Suppressor macrophage treated with lipopolysaccharide for 4 hours (primary cell): ENCODE results near the gene SSBP3.
"Not testable (repeated sequence)": the region's sequence is repeated elsewhere in the genome, so short reads cannot be mapped to it uniquely, and the experiment has no call there.

Experiments used
- DNase-seq: peaks from one replicate; pipeline ENCODE4 v3.0.0-alpha.2; 2020

The SSBP3 gene

DNA sequence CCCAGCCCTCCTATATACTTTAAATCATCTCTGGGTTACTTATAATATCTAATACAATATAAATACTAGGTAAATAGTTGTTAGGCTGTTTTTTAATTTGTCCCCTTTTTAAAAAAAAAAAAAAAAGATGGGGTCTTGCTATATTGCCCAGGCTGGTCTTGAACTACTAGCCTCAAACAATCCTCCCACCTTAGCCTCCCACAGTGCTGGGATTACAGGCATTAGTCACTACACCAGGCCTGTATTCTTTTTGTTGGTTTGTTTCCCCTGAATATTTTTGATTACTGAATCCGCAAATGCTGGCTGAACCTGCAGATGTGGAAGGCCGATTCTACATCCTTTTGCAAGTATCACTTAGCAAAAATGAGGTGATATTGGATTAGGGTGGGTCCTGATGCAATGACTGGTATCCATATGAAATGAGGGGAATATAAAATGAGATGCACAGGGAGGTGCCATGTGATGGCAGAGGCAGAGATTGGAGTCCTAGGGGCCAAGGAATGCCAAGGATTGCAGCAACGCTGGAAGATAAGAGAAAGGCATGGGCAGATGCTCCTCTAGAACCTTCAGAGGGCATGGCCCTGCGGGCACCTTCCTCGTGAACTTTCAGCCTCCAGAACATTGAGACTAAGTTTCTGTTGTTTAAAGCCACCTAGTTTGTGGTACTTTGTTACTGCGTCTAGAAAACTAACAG, 58.8 kb downstream of the SSBP3 start:
- DNase-seq, result no peak

DNA sequence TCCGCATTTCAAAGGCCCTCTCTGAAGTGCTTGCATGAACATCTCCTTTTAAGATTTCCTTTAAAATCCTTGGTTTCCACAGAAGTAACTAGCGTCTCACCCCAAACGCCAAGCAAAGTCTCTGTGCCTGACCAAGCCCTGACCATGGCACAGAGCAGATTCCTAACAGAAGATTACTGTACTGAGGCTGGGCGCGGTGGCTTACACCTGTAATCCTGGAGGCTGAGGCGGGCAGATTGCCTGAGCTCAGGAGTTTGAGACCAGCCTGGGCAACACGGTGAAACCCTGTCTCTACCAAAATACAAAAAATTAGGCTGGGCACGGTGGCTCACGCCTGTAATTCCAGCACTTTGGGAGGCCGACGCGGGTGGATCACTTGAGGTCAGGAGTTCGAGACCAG, 60.6 kb downstream of the SSBP3 start:
- DNase-seq, result not testable (repeated sequence)

DNA sequence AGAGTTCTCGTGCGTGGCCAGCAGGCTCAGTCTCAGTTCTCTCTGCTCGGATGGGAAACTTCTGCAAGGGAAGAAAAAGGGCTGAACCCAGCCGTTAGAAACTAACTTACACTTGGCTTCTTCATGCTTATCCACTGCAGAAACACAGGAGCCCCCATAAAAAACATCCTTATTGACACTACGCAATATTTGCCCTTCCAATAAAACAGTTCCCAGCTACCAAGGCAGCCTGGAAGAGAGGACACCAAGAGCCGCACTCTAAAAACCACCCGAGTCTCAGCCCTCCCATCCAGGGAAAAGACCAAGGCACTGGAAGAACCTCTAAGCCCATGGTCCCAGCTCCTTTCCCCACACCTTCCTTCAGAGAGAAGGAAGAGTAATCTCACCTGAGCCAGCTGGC, 61.1 kb downstream of the SSBP3 start:
- no peak for DNase-seq

DNA sequence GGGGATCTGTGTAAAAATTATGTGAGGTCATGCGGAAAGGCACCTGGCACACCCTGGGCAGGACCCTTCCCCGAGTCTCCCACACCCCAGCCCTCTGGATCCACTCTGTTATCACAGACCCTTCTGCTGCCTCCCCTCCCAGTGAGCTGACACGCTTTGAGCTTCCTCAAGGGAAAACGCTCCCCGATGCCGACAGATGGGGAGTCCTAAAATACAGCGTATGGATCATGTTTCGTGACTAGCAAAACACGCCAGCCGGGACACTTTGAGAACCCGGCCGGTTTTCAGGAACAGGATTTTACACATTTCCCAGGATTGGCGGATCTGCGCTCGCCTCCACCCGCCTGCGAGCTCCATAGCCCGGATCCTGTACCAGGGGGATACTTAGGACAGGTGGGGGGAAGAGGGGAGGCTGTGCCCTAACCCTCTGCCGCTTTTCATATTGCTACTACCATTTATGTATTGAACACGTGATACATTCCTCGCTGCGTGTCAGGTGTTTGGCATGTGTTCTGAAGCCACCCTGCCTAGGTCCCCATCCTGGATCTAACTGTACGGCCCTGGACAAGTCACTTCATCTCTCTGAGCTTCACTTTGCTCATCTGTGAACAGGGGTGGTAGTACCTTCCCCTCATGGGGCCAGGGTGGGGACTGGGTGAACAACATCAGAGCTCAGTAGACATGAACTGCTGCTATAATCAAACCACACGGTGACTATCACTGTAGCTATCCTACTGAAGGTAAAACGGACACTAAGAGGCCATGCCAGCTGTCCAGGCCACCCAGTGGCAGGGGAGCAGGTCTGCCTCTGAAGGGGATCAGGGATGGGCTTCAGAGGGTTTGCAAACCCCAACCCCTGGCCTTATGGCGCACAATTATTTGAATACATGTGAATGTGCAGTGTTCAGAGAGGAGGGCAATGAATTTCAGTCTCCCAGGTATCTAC, 63.2 kb downstream of the SSBP3 start:
- DNase-seq, result no peak

DNA sequence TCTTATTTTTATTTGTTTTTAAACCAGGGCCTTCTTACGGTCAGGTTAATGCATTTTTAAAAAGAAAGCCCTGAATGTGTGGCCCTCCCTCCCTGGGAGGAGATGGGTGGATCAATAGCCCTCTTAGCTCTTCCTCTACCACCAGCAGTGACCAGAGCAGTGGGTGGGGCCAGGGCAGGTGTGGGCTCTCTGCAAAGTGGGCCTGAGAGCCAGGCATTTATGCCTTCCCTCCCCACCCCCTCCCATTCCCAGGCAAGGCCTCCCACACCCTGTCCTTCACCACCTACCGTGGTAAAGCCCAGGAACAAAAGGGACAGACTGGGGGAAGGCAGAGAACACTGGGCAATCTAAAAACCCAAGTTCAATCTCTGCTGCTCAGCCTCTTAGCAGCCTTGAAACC, 63.9 kb downstream of the SSBP3 start:
- no peak for DNase-seq

DNA sequence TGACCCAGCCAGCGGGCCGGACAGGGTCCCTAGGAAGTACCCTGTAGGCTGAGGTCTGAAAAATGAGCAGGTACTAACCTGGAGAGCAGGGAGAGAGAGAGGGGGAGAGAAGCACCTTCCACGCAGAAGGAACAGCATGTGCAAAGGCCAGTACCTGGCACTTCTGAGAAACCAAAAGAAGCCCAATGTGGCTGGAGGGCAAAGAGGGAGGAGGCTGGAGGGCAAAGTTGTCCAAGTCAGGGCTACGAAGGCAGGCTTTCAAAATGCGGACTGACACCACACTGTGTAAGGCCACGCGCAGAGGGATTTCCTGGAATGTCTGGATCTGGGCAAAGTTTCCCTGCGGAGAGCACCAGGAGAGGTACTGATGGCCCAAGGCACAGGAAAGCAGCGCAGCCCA, 64.4 kb downstream of the SSBP3 start:
- DNase-seq, result no peak

DNA sequence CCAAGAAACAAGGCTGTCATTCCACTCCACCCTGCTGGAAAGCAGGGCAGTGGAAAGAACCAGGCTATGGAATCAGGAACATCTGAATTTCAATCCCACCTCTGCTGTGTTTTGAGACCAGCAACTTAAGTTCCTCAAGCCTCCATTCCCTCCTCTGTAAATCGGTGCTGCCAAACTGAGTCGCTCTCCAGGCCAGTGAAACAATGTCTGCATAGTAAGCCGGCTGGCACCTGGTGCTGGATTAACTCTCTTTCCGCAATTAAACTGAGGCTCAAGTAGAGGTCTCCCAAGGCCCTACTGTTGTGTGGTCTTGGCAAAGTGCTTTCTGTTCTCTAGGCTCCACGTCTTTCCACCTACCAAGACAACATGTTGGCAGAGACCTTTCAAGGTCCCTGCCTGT, 65.3 kb downstream of the SSBP3 start:
- no peak for DNase-seq

DNA sequence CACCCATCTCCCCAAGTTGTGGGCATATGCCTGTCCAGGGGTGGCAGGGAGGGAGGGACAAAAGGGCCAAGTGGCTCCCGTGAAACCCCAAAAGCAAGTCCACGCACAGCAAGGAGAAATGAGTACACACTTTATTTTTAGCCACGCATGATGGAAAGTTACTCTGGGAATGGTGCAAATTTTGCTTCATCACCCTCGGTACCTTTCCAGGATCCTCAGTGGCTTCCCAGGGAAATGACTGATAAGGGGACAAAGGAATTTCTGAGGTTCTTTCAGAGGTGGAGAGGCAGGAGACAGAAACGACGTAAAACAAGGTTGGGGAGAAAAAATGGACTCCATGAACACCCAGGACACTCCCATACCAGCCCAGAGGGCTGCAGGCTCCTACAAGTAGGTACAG, 65.8 kb downstream of the SSBP3 start:
- DNase-seq, result no peak

DNA sequence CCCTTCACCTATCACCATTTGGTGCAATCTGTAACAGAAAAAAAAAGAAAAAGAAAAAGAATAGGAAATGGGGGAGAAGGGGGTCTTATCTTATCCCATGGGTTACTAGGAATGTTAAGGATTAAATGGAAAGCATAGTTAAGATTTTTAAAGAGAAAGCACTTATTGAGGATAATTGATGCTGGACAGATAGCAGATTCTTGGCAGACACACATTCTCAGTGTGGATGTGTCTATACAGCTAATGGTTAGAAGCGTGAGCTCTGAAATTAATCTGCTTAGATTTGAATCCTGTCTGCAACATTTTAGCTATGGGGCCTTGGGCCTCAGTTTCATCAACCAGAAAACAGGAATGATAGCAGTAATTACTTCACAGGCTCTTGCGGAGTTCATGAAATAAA, 67.1 kb downstream of the SSBP3 start:
- no peak for DNase-seq

DNA sequence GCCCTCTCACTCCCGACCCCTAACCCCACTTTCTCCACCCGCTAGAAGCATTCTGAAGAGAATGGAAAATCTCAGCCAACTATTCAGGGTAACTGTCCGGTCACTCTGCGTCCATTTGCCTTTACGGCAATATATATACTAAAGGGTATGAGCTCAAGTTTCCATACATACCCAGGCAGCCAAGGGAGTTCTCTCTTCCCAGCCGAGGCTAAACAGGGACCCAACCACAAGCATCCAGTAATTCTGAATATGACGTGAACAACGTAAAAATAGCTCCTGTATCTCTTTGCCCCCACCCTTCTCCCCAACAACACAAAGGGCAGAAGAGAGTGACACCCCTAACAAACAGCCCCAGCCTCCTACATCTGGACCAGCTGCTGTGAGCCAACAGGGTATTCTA, 67.7 kb downstream of the SSBP3 start:
- no peak for DNase-seq

DNA sequence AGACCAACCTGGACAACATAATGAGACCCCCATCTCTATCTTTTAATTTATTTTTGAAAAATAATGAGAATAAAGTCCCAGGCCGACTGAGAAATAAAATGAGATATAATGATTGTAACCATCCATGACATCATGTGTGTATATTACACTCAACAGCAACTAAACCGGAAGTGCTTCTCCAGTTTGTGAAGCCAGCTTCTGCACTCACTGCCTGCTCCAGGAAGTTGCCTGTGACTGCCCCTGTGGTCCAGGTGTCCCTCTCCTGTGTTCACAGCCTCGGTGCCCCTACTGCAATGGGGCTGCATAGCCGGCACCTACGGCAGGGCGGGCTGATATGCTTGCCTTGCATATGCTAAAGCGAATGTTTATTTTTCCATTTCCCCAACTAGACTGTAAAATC, 68.3 kb downstream of the SSBP3 start:
- DNase-seq, result no peak

DNA sequence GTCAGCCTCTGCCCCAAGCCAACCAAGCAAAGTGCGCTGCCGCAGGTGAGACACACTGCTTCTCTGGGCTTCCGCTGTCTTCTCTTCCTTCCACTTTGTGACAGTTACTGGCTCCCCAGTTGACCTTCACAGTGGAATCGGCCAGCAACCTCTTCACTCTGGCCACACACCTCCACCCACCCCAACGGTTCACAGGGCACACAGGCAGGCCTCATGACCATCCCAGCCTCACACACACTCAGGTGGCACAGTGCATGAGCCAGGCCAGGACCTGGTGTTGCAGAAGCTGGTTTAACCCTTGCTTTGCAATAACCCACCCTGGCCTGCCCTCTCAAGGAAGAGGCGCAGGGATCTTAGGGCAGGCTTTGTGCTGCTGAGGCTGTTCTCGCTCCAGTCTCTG, 69.2 kb downstream of the SSBP3 start:
- DNase-seq, result no peak

DNA sequence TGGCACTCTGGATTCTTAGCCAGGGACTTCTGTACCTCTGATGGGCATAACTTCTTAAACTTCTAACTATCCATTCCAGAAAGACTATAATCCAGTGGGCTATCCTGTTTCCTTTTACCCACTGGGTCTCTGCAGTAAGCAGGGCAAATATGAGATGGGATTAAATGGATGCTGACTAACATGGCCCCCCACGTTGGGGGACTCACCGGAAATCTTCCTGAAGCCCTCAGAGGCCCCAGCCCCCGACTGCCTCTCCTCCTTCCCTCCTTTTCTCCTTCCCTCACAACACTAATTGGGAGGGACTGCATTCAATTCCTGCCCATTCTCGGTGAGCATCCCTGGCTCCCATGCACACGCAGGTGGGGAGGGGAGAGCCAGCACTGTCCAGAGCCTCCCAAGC, 70.1 kb downstream of the SSBP3 start:
- no peak for DNase-seq

DNA sequence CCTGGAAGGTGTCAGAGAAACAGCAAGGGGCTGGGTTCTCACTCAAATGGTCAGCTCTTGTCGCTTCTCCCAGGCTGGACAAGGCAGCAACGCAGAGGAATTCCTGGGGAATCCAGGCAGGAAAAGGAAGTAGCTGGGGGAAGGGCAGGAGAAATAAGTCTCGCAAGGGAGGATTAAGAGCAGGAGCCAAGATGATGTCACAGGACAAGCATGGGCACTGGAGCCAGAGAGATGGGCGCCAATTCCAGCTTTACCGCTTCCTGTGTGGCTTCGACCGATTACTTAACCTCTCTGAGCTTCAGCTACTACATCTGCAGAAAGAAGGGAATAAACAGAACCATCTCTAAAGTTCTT, 70.5 kb downstream of the SSBP3 start:
- no peak for DNase-seq

DNA sequence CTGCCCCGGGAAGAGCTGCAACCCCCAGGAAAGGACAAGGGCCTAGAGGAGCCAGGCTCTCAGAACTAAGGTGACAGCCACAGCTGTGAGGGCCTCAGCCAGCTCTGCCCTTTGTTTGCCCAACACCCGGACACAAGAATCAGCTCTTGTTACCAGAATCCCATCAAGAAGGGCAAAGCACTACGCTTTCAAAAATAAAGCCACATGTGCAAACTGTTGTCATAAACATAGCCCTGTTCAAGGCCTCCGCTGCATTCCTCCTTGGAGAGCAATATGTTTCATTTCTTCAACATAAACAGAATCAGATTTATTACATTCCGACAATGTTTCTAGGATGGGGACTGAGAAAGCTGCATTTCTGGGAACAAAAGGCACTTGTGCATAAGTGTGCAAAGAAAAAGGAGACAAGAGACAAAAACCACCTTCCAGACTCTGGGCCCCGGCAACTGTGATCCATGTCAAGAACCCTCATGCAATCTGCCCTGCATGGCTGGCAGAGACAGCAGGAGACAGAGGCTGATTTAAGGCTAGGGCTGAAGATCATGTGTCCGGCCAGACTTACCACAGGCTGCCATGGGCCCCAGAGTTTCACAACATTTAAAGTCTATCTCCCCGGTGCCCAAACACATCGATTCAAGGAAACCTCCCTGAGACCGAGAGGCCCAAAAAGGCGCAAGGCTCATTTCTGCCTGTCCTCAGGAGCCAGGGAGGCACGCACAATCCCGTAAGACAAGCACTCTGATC, 71.0 kb downstream of the SSBP3 start:
- DNase-seq, result no peak

DNA sequence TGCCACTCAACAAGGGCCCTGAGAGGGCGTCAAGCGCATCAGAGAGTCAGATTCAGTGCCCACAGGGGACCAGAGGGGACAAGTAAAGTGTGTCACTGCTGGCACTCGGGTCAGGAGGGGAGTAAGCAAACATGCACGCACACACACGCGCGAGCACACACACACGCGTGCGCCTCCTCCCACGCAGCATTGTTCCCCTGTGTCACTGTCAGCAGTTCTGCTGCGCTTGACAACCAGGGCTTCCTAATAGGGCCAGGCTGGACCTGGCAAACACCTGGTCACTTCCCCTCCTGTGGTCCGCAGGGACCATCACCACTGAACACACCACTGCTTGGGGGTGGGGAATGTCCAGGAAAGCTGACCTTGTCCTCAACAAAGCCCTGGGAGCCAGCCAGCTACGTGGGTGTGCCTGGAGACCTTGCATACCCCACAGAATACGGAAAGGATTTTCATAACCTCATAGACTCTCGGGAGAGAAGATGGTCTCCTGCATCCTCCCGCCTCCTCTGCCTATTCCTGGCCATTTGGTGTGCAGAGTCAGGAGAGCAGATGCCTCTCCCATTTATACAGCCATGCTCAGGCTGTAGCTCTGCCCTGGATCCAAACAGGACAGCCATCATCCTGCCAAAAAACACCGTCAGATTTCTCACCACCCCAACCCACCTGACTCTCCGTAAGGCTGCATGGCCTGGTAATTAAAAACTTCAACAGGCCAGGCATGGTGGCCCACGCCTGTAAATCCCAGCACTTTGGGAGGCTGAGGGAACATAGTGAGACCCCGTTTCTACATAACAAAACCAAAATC, 73.2 kb downstream of the SSBP3 start:
- no peak for DNase-seq

DNA sequence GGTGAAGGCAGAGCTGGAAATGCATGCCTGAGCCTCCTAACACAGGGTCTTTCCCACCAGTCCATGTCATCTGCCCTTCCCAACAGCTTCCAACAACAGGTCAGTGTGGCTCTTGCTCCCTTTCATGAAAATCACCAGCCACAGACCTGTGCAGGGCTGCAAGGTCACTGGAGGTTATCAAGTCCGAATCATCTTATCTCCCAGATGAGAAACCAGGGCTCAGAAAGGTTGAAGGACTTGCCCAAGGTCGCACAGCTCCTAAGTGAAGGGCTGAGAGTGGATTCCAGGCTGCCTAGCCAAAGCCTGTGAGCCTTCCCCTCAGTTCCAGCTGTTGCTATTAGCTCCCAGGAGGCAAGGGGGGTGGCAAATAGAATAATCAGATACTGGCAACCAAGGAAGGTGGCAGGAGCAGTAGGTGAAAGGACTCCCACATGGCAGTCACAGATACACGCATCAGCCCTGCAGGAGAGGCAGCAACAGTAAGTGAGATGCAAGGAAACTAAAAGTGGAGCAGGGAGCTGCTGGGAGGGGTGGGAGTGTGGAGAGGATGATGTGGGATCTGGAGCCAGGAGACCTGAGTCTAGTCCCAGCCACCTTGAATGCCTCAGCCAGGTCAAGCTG, 74.2 kb downstream of the SSBP3 start:
- DNase-seq, result no peak

DNA sequence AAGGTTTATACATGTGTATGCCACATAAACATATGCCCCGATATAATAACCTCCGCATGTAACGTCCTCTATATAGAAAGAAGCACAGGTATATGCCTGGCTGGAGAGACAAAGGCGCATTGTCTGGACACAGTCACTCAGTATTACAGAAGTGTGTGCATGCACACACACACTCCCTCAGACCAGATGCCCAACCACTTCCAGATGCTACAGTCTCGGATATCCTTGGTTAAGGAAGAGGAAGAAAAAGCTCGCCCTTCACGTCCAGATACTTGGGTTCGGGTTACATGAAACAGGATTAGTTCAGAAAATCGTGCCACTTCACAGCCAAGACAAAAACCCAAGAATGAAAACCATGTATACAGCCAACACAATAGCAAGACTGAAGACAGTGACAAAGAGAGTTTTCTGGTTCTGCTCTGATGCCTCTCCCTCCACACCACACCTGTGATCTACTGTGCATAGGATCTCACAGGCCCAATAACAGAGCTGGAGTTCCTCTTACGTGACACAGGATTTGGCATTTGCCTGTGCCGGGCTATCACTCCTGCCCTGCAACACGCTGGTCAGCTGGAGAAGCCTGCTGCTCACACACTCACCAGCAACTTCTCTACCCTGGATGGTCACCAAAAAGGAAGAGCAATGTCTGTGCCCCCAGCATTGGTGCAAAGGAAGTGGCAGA, 75.0 kb downstream of the SSBP3 start:
- no peak for DNase-seq

DNA sequence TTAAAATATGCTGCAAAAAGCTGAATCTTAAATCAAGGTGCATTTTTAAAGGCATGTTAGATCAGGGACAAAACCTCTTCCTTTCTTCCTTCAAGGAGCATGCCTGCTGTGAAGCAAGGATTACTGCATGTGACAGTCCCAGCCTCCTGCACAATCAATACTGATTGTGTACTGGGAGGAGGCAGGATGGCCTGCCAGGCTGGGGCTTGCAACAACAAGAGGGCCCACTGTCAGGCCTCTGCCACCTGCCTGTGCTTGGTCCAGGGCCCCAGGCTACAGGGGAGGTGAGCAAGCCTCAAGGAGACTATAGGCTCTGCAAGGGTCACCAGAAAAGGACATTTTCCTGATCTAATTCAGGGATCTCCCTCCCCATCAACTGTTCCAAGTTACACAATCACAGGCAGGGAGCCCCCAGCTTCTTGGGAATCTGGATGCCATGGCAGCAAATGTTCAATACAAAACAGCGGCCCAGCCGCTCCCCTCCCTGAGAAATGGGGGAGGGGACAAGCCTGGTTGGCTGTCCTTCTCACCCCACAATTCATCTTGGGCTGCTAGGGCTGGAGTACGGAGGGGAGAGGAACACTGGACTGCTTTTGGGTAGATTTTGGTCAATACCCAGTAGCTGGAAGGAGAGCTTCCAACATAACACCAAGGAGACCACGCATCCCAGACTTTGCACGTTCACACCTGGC, 76.7 kb downstream of the SSBP3 start:
- no peak for DNase-seq

DNA sequence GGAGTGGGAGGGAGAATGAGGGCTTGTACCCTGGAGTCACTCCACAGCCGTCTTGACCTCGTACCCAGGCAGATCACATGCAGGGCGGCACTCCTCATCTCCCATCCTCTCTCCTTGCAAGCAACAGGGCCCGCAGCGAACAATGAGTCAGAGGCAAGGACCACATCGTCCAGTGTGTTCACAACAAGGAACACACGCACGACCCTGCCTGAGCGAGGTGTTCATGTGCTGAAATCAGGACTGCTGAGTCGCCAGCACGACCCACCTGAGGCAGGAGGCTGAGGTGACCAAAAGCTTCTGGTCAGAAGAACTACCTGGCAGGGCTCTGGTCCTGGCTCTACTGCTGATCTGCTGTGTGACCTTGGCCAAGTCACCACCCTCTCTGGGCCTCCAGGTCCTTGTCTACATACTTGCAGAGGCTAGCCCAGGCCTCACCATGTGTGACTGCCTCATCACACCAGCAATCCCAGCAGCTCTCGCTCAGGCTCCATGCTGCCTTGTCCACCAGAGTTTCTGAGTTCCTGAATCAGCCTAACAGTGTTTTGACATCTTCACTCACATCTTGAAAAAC, 78.0 kb downstream of the SSBP3 start:
- no peak for DNase-seq
